Mesendoderm (in vitro differentiated cells): ENCODE data around the gene FMO4.

Experiments
- DNase-seq: peaks from one replicate; pipeline ENCODE4 v3.0.0; 2013
- H2AK5ac ChIP-seq: 2 replicates; pipeline ENCODE4 v1.6.1; 2013; ENCODE audit warnings: low read length, inconsistent platforms
- H2BK120ac ChIP-seq: 2 replicates; pipeline ENCODE4 v1.6.1; 2013; ENCODE audit warnings: low read depth, mild to moderate bottlenecking, low read length, moderate library complexity, mixed read lengths
- H2BK15ac ChIP-seq: replicated peaks from 2 replicates; pipeline ENCODE4 v1.6.1; 2013; ENCODE audit warnings: low read depth, mild to moderate bottlenecking, moderate library complexity
- H2BK5ac ChIP-seq: 2 replicates; pipeline ENCODE4 v1.6.1; 2013; ENCODE audit warnings: low read length, inconsistent platforms
- H3K18ac ChIP-seq: 2 replicates; pipeline ENCODE4 v1.6.1; 2013; ENCODE audit warnings: mild to moderate bottlenecking, low read length, mixed read lengths
- H3K23ac ChIP-seq: one replicate; pipeline ENCODE4 v1.6.1; 2013; ENCODE audit warnings: low read length
- H3K27ac ChIP-seq: 2 replicates; pipeline ENCODE4 v1.5.1; 2013; ENCODE audit warnings: low read depth, mild to moderate bottlenecking, inconsistent platforms, low read length, moderate library complexity
- H3K27me3 ChIP-seq: 2 replicates; pipeline ENCODE4 v1.6.1; 2013; ENCODE audit warnings: low read length, control low read depth, mild to moderate bottlenecking, inconsistent platforms; ENCODE audit not compliant: insufficient read depth, poor library complexity
- H3K36me3 ChIP-seq: 2 replicates; pipeline ENCODE4 v1.6.1; 2013; ENCODE audit warnings: low read length, inconsistent platforms; ENCODE audit not compliant: control insufficient read depth, insufficient read depth
- H3K4ac ChIP-seq: one replicate; pipeline ENCODE4 v1.6.1; 2013; ENCODE audit warnings: low read depth, mild to moderate bottlenecking, low read length, moderate library complexity
- H3K4me1 ChIP-seq: 2 replicates; pipeline ENCODE4 v1.6.1; 2013; ENCODE audit warnings: low read depth, low read length, inconsistent platforms; ENCODE audit not compliant: control insufficient read depth
- H3K4me2 ChIP-seq: 2 replicates; pipeline ENCODE4 v1.6.1; 2013; ENCODE audit warnings: low read length
- H3K4me3 ChIP-seq: 2 replicates; pipeline ENCODE4 v1.5.1; 2013; ENCODE audit warnings: mild to moderate bottlenecking, low read length
- H3K56ac ChIP-seq: one replicate; pipeline ENCODE4 v1.6.1; 2013; ENCODE audit warnings: low read length
- H3K79me1 ChIP-seq: 2 replicates; pipeline ENCODE4 v1.6.1; 2013; ENCODE audit warnings: low read length, inconsistent platforms
- H3K79me2 ChIP-seq: 2 replicates; pipeline ENCODE4 v1.6.1; 2013; ENCODE audit warnings: mild to moderate bottlenecking, low read length; ENCODE audit not compliant: control insufficient read depth, insufficient read depth
- H3K9ac ChIP-seq: 2 replicates; pipeline ENCODE4 v1.6.1; 2013; ENCODE audit warnings: low read length, inconsistent platforms
- H4K5ac ChIP-seq: one replicate; pipeline ENCODE4 v1.6.1; 2013; ENCODE audit warnings: low read length
- H4K8ac ChIP-seq: one replicate; pipeline ENCODE4 v1.6.1; 2013; ENCODE audit warnings: low read depth, mild to moderate bottlenecking, control low read depth, low read length, moderate library complexity
- WGBS: extraction: QIAGEN DNeasy Blood & Tissue Kit; methylation state at CpG from one replicate; pipeline ENCODE4 v1.1.7; 2013; ENCODE audit warnings: low lambda C conversion rate, missing lambda C conversion rate; ENCODE audit not compliant: insufficient coverage; ENCODE audit errors: extremely low coverage; 5-methylcytosine and 5-hydroxymethylcytosine counted together

FMO4 gene

DNA sequence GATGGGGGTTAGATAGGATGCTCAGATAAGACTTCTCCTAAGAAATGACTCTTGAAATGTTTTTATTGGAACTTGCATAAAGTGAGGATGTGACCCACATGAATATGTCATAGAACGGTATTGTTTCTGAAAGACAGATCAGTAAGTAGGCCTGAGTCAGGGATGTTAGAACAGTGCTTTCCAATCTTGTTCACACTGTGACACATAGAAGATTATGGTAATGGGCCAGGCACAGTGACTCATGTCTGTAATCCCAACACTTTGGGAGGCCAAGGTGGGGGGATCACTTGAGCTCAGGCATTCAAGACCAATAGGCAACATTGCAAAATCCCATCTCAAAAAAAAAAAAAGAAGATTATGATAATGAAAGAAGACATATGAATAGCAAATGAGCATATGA is 32.9 kb downstream of the FMO4 start:
- H2BK15ac ChIP-seq = no peak overlapping the region
- H3K4ac ChIP-seq = no peak overlapping the region
- H3K4me1 ChIP-seq = no peaks in the 10 kb centered on the region
- H3K27ac ChIP-seq = no peak overlapping the region
- H4K5ac ChIP-seq = no peak overlapping the region
- H3K18ac ChIP-seq = no peak overlapping the region
- H2BK120ac ChIP-seq = no peak overlapping the region
- no peak for DNase-seq
- H3K27me3 ChIP-seq = no peaks in the 10 kb centered on the region
- H3K23ac ChIP-seq = no peak overlapping the region
- no peak overlapping the region for H2BK5ac ChIP-seq
- no peak overlapping the region for H3K9ac ChIP-seq
- H3K36me3 ChIP-seq = no peaks in the 10 kb centered on the region
- no CpG with 5 or more reads among the region's 1 CpG for WGBS
- no peak overlapping the region for H3K4me2 ChIP-seq
- H3K56ac ChIP-seq = no peak overlapping the region
- H3K79me1 ChIP-seq = no peaks in the 10 kb centered on the region
- no peak overlapping the region for H3K4me3 ChIP-seq
- no peaks in the 10 kb centered on the region for H3K79me2 ChIP-seq
- H4K8ac ChIP-seq = no peak overlapping the region
- H2AK5ac ChIP-seq = no peak overlapping the region

DNA sequence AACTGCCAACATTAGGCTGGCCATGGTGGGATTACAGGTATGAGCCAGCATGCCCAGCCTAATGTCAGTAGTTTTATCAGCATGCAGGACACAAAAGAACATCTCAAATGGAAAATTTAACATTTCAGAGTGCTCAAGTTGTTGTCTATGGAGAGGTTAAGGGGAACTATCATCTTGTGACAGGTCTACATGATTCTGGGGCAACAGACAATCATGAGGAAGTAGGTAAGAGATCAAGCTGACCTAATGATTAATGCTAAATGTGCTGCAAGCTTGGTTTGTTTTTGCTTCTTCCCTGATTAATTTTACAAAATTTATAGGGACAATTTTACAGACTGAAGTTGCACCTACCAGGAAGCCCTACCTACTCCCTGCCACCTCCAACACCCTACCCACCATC is 36.6 kb downstream of the FMO4 start:
- Histone ChIP-seq H3K56ac (no peak overlapping the region), H3K18ac (no peak overlapping the region), H2BK120ac (no peak overlapping the region), H3K9ac (no peak overlapping the region), H3K36me3 (no peaks in the 10 kb centered on the region), H3K27ac (no peak overlapping the region), H3K79me2 (no peaks in the 10 kb centered on the region), H3K79me1 (no peaks in the 10 kb centered on the region), H2AK5ac (no peak overlapping the region), H3K4me3 (no peak overlapping the region), H4K5ac (no peak overlapping the region), H4K8ac (no peak overlapping the region), H3K27me3 (no peaks in the 10 kb centered on the region), H2BK15ac (no peak overlapping the region), H3K4me2 (no peak overlapping the region), H3K23ac (no peak overlapping the region), H3K4ac (no peak overlapping the region), H2BK5ac (no peak overlapping the region), H3K4me1 (peaks cover 5% of the 10 kb centered on the region)
- no peak for DNase-seq

- no peak overlapping the region for H2BK120ac ChIP-seq
- no peak overlapping the region for H2AK5ac ChIP-seq
- H3K56ac ChIP-seq = no peak overlapping the region
- no peak overlapping the region for H3K4ac ChIP-seq
- H3K4me3 ChIP-seq = no peak overlapping the region
- H3K4me2 ChIP-seq = no peak overlapping the region
- H2BK5ac ChIP-seq = no peak overlapping the region
- no peak overlapping the region for H3K9ac ChIP-seq
- WGBS = no CpG with 5 or more reads among the region's 3 CpGs
- no peaks in the 10 kb centered on the region for H3K79me1 ChIP-seq
- no peak overlapping the region for H4K5ac ChIP-seq
- H3K36me3 ChIP-seq = no peaks in the 10 kb centered on the region
- H3K79me2 ChIP-seq = no peaks in the 10 kb centered on the region
- no peak for DNase-seq
- H4K8ac ChIP-seq = no peak overlapping the region
- peaks cover 5% of the 10 kb centered on the region for H3K4me1 ChIP-seq
- no peaks in the 10 kb centered on the region for H3K27me3 ChIP-seq
- H3K23ac ChIP-seq = no peak overlapping the region
- H3K27ac ChIP-seq = no peak overlapping the region
- no peak overlapping the region for H3K18ac ChIP-seq
- no peak overlapping the region for H2BK15ac ChIP-seq
Observed at GRCh38 chr1:171351961-171352360, 38.0 kb downstream of the FMO4 start.

DNA sequence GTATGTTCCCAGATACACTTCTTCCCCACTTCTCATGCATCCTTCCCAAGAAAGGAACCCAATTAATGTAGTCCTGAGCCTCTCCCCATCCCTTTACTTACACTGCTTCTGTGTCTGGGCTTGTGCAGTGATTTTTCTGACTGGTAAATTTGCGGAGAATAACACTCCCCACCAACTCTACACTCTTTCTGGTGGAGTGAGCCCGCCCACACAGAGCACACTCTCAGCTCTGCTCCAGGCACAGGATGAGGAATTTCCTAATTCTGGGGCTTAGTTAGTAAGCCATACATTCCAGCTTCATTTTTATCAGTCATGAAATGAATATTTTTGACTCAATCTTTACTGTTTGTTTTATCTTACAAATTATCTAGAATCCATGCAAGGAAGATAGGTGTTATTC is 38.6 kb downstream of the FMO4 start:
- no CpG with 5 or more reads among the region's 2 CpGs for WGBS
- no peak overlapping the region for H4K5ac ChIP-seq

DNA sequence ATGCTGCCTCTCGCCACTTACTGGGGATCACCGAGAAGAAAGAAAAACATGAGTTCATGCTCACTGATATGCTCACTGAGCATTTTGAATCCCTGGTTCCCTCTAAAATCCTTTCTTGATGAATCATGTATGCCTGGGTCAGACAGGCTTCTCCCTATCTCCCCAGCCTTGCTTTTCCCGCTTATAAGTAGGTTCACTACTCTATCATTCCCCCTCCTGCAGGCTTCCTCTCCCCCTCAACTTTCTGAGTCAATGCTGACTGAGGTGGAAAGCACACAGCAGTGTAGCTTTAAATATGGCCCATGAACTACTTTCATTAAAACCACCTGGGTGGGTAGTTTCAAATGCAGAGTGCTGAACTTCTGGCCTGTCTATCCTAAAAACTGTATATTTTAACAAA is 41.7 kb downstream of the FMO4 start:
- Histone ChIP-seq H3K27ac (no peak overlapping the region), H4K8ac (no peak overlapping the region), H3K36me3 (no peaks in the 10 kb centered on the region), H3K9ac (no peak overlapping the region), H3K79me1 (no peaks in the 10 kb centered on the region), H2BK120ac (no peak overlapping the region), H3K4me1 (peaks cover 5% of the 10 kb centered on the region), H3K18ac (no peak overlapping the region), H3K79me2 (no peaks in the 10 kb centered on the region), H3K4me2 (no peak overlapping the region), H3K4ac (no peak overlapping the region), H2BK5ac (no peak overlapping the region), H2BK15ac (no peak overlapping the region), H3K4me3 (no peak overlapping the region), H4K5ac (peak overlapping the region; percentile 71), H3K56ac (no peak overlapping the region), H2AK5ac (no peak overlapping the region), H3K27me3 (no peaks in the 10 kb centered on the region), H3K23ac (no peak overlapping the region)
- WGBS = no CpG with 5 or more reads among the region's 3 CpGs
- DNase-seq = peak; percentile 8

More for the DNA sequence above, 38.6 kb downstream of the FMO4 start:
- no peak overlapping the region for H2AK5ac ChIP-seq
- H3K79me2 ChIP-seq = no peaks in the 10 kb centered on the region
- DNase-seq = no peak
- no peak overlapping the region for H3K56ac ChIP-seq
- H3K18ac ChIP-seq = no peak overlapping the region
- no peaks in the 10 kb centered on the region for H3K36me3 ChIP-seq
- no peaks in the 10 kb centered on the region for H3K79me1 ChIP-seq
- H3K23ac ChIP-seq = no peak overlapping the region
- H3K27me3 ChIP-seq = no peaks in the 10 kb centered on the region
- no peak overlapping the region for H3K9ac ChIP-seq
- no peak overlapping the region for H3K27ac ChIP-seq
- H3K4me1 ChIP-seq = peaks cover 5% of the 10 kb centered on the region
- no peak overlapping the region for H2BK120ac ChIP-seq
- H4K8ac ChIP-seq = no peak overlapping the region
- no peak overlapping the region for H3K4me2 ChIP-seq
- no peak overlapping the region for H3K4ac ChIP-seq
- no peak overlapping the region for H2BK15ac ChIP-seq
- no peak overlapping the region for H3K4me3 ChIP-seq
- no peak overlapping the region for H2BK5ac ChIP-seq

DNA sequence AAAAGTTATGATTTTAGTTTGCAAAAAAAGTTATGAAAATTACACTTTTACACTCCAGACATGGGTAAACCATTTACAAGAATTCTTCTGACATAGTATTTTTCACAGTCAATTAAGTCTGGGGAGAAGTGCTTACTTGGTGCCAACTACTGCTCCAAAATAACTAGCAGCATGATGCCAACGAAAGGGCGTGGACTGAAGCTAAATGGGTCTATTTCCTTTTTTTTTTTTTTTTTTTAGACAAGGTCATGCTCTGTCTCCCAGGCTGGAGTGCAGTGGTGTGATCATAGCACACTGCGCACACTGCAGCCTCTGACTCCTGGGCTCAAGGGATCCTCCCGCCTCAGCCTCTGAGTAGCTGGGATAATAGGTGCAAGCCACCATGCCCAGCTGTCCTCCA is 43.2 kb downstream of the FMO4 start:
- Histone ChIP-seq H3K23ac (no peak overlapping the region), H3K4me3 (no peak overlapping the region), H3K18ac (no peak overlapping the region), H3K27me3 (no peaks in the 10 kb centered on the region), H3K9ac (no peak overlapping the region), H3K79me2 (no peaks in the 10 kb centered on the region), H3K4me1 (peaks cover 5% of the 10 kb centered on the region), H3K56ac (no peak overlapping the region), H2AK5ac (no peak overlapping the region), H4K8ac (no peak overlapping the region), H3K4ac (no peak overlapping the region), H3K36me3 (no peaks in the 10 kb centered on the region), H2BK5ac (no peak overlapping the region), H2BK120ac (no peak overlapping the region), H2BK15ac (no peak overlapping the region), H3K79me1 (no peaks in the 10 kb centered on the region), H3K4me2 (no peak overlapping the region), H3K27ac (no peak overlapping the region), H4K5ac (no peak overlapping the region)
- WGBS = no CpG with 5 or more reads among the region's 4 CpGs
- no peak for DNase-seq
